ENCODE results near the gene LANCL1.

The LANCL1 gene

GRCh38 chr2:210399440-210400041, 77.0 kb downstream of the LANCL1 start:
- TF ChIP-seq, protein P1, sequence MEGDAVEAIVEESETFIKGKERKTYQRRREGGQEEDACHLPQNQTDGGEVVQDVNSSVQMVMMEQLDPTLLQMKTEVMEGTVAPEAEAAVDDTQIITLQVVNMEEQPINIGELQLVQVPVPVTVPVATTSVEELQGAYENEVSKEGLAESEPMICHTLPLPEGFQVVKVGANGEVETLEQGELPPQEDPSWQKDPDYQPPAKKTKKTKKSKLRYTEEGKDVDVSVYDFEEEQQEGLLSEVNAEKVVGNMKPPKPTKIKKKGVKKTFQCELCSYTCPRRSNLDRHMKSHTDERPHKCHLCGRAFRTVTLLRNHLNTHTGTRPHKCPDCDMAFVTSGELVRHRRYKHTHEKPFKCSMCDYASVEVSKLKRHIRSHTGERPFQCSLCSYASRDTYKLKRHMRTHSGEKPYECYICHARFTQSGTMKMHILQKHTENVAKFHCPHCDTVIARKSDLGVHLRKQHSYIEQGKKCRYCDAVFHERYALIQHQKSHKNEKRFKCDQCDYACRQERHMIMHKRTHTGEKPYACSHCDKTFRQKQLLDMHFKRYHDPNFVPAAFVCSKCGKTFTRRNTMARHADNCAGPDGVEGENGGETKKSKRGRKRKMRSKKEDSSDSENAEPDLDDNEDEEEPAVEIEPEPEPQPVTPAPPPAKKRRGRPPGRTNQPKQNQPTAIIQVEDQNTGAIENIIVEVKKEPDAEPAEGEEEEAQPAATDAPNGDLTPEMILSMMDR (IDR thresholded peaks at IDR 0.05; ENCODE audit: borderline replicate concordance, insufficient read depth, low read depth, low read length) = no peak
- H3K4me3 ChIP-seq (ENCODE audit: low read depth, low read length) = no peak overlapping the region

DNA sequence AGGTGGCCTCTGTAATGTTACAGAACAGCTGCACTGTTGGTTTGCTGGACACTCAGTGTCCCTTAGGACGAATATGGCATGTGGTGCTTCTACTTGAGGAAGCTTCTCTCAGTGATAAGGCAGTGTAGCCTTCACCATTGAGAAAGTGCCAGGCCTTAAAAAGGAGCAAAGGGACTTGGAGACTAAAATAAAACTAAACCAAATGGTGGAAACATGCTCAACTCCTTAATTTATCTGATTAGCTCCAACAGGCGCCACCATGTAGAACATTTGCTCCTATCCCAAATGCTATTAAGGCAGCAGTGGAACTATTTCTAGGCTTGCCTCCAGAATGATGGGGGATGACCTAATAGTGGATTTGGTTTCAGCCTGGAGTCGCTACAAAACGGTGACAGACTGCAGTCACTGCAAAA, 84.1 kb downstream of the LANCL1 start:
- TF ChIP-seq, protein P1 (IDR thresholded peaks at IDR 0.05; ENCODE audit: borderline replicate concordance, insufficient read depth, low read depth, low read length) = no peak
- H3K4me3 ChIP-seq (ENCODE audit: low read depth, low read length) = no peak overlapping the region

DNA sequence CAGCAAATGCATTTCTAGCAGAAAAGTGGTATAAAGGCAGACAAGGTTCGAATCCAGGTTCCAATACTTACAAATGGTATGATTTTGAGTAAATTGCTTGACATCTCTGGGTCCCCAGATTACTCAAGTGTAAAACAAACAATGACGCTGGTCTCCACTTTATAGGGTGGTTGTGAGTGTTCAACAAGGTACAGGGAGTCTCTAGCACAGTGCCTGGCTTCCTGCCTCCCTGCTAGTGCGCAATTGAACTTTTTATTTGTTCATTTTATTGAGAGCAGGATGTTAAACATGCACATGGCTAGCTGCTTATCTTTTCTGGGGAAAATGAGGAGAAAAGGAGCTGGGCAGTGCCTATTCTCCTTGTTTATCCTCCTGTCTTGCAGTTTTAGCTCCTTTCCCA, 86.7 kb downstream of the LANCL1 start:
- TF ChIP-seq, protein P1 (IDR thresholded peaks at IDR 0.05; ENCODE audit: borderline replicate concordance, insufficient read depth, low read depth, low read length) = no peak
- H3K4me3 ChIP-seq (ENCODE audit: low read depth, low read length) = no peak overlapping the region

DNA sequence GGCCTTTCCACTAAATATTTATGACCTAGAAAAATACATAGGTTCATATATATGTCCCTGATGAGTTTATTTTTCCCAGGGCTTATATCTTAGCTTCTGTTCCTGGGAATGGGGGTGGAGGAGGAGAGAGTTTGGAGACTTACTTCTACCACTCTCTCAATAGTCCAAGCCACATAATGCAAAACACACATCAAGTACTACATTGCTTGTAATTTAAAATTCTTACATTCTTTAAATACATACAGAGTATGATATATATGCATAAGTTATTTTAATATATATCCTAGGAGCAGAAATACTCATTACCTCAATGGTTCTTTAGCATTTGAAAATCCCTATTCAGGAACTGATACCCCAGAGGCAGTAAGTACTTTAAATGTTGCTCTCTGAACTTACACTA, 88.4 kb downstream of the LANCL1 start:
- TF ChIP-seq, protein P1 (IDR thresholded peaks at IDR 0.05; ENCODE audit: borderline replicate concordance, insufficient read depth, low read depth, low read length) = no peak
- H3K4me3 ChIP-seq (ENCODE audit: low read depth, low read length) = no peak overlapping the region

DNA sequence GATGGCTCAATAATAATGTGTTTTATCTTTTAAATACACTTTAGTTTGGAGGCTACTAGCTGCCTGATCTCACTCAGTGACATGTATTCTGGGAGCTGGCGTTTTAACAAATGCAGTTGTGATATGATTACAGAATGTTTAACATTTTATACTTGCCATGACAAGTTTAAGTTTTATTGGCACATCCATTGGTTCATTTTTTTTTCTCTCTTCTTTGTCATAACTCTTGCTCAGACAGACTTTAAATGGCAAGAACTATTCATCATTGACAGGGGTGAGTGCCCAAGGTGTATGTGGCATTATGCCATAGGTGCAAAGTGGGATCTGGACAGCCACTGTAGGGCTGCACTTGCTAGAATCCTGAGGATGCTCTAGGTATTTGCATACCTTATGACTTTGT, 89.5 kb downstream of the LANCL1 start:
- no peak overlapping the region for H3K4me3 ChIP-seq (ENCODE audit: low read depth, low read length)
- TF ChIP-seq, protein P1 (IDR thresholded peaks at IDR 0.05; ENCODE audit: borderline replicate concordance, insufficient read depth, low read depth, low read length) = no peak

All from GM12875 (cell line).